Esophagus squamous epithelium (tissue), 4 donors: ENCODE data around the gene SLC25A44.

Source experiments
- POLR2A ChIP-seq, 4 donors: fragments of 450-650 bp; IDR thresholded peaks; one replicate each; pipeline ENCODE4 v1.6.1; 2017; ENCODE audit warnings: antibody characterized with exemption in 4 of 4, mild to moderate bottlenecking in 4 of 4, moderate library complexity in 3 of 4
- TF ChIP-seq, protein P1 (sequence below), 6 experiments: fragments of 450-650 bp in 4 of 6; fragments of 200-600 bp in 2 of 6; sonication (generic) in 2 of 6; IDR thresholded peaks; one replicate each; pipeline ENCODE4 v1.5.1; 2016 to 2019; ENCODE audit warnings: antibody characterized with exemption in 6 of 6, mild to moderate bottlenecking in 4 of 6, moderate library complexity in 4 of 6

- TF ChIP-seq POLR2A (IDR thresholded peaks at IDR 0.05): no peak
- TF ChIP-seq, protein P1, sequence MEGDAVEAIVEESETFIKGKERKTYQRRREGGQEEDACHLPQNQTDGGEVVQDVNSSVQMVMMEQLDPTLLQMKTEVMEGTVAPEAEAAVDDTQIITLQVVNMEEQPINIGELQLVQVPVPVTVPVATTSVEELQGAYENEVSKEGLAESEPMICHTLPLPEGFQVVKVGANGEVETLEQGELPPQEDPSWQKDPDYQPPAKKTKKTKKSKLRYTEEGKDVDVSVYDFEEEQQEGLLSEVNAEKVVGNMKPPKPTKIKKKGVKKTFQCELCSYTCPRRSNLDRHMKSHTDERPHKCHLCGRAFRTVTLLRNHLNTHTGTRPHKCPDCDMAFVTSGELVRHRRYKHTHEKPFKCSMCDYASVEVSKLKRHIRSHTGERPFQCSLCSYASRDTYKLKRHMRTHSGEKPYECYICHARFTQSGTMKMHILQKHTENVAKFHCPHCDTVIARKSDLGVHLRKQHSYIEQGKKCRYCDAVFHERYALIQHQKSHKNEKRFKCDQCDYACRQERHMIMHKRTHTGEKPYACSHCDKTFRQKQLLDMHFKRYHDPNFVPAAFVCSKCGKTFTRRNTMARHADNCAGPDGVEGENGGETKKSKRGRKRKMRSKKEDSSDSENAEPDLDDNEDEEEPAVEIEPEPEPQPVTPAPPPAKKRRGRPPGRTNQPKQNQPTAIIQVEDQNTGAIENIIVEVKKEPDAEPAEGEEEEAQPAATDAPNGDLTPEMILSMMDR (IDR thresholded peaks at IDR 0.05): no peak
These were observed 38.0 kb upstream of the SLC25A44 start for GRCh38 chr1:156155756-156156510.
